Measurements from ENCODE around the gene CLEC11A.
"Not testable (repeated sequence)": the region's sequence is repeated elsewhere in the genome, so short reads cannot be mapped to it uniquely, and the experiment has no call there.

GRCh38 chr19:50770164-50770563 lies 47.0 kb downstream of the CLEC11A start, which contains the start of gene GPR32:
- TF ChIP-seq CTCF (conservative IDR thresholded peaks at IDR 0.05; ENCODE audit: low read length); EZH2phosphoT487 (IDR thresholded peaks at IDR 0.05; ENCODE audit: borderline replicate concordance): not testable (repeated sequence)
